ENCODE data around the gene PCA3. TPM values are rescaled to one million over a fixed set of nuclear protein-coding genes. Genes with fewer than 3 reads are reported as not detected.

Gene PCA3
- total and polyA plus RNA-seq, 4 donors = 0.33 to 0.92 (median 0.58) TPM

DNA sequence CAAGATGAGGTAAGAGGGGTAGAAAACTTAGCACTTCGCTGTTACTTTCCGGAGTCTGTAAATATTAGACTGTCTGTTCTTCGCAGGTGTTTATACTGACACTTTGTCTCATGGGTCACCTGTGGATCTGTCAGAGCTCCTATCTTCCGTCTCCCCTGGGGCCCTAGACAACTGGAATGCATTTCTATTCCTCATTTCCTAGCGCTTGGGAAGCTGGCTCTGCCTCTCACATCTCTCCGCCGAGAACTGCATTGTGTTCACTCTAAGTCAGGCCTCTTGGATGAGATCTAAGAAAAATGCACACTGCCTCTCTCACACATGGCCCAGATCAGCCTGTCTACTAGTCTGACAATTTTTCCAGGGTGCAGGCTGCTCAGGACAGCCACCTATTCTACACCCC is 39.5 kb downstream of the PCA3 start:
- no peak for DNase-seq (ENCODE audit: low spot score)
- H3K9me3 ChIP-seq (ENCODE audit: control insufficient read depth in 4 of 4, low read length in 3 of 4) = no peaks in the 10 kb centered on the region
- 60% methylated on average over 7 of the region's 7 CpGs for WGBS
- H3K4me3 ChIP-seq (ENCODE audit: low read depth in 1 of 3, low read length in 3 of 3) = no peak overlapping the region
- H3K27me3 ChIP-seq (ENCODE audit: control insufficient read depth in 4 of 4, insufficient read depth in 4 of 4, low read length in 3 of 4) = peaks cover 0 to 5% (median 0%) of the 10 kb centered on the region in 4 donors
- no peak for TF ChIP-seq RXRA (IDR thresholded peaks at IDR 0.05)
- no peak for TF ChIP-seq CTCF (IDR thresholded peaks at IDR 0.05; ENCODE audit: low read depth, low read length, missing input control)
- TF ChIP-seq ATF3 (IDR thresholded peaks at IDR 0.05) = no peak
- TF ChIP-seq NR2F2 (IDR thresholded peaks at IDR 0.05) = no peak
- no peak for TF ChIP-seq TAF1 (conservative IDR thresholded peaks at IDR 0.05)
- no peak overlapping the region for H3K9ac ChIP-seq (ENCODE audit: low read depth in 1 of 2, low read length in 2 of 2)
- no peaks in the 10 kb centered on the region for H3K4me1 ChIP-seq (ENCODE audit: control insufficient read depth in 4 of 4, insufficient read depth in 4 of 4, low read length in 3 of 4)
- H3K27ac ChIP-seq (ENCODE audit: low read depth in 1 of 2, low read length in 2 of 2) = no peak overlapping the region
- H3K36me3 ChIP-seq (ENCODE audit: control insufficient read depth in 4 of 4, insufficient read depth in 3 of 4, low read depth in 1 of 4, low read length in 3 of 4) = no peaks in the 10 kb centered on the region

DNA sequence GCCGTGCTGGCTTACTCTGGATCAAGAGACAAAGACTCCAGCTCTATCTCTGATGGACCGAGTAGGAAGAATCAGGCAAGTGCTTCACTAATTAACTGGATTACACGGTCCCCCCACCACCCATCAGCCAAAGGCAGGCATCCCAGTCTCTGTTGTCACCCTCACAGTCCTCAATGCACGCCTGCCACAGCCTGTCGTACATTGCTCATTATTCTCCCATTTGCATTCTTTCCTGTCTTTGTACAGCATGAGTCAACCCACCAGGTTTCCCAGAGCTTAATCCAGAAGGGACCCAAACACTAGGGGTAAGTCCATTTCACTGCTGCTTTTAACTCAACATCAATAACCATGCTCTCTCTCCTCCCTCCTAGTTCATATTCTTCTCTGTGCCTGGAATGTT is 44.4 kb downstream of the PCA3 start:
- Histone ChIP-seq H3K4me3 (ENCODE audit: low read depth in 1 of 3, low read length in 3 of 3) (no peak overlapping the region), H3K4me1 (ENCODE audit: control insufficient read depth in 4 of 4, insufficient read depth in 4 of 4, low read length in 3 of 4) (no peaks in the 10 kb centered on the region), H3K27ac (ENCODE audit: low read depth in 1 of 2, low read length in 2 of 2) (no peak overlapping the region), H3K36me3 (ENCODE audit: control insufficient read depth in 4 of 4, insufficient read depth in 3 of 4, low read depth in 1 of 4, low read length in 3 of 4) (no peaks in the 10 kb centered on the region), H3K9ac (ENCODE audit: low read depth in 1 of 2, low read length in 2 of 2) (no peak overlapping the region), H3K27me3 (ENCODE audit: control insufficient read depth in 4 of 4, insufficient read depth in 4 of 4, low read length in 3 of 4) (peaks cover 0 to 7% (median 0%) of the 10 kb centered on the region in 4 donors), H3K9me3 (ENCODE audit: control insufficient read depth in 4 of 4, low read length in 3 of 4) (no peaks in the 10 kb centered on the region)
- TF ChIP-seq SP1 (IDR thresholded peaks at IDR 0.05) (no peak), HNF4G (IDR thresholded peaks at IDR 0.05) (no peak), GABPA (IDR thresholded peaks at IDR 0.05 in 1 of 2, conservative IDR thresholded peaks at IDR 0.05 in 1 of 2) (no peak), FOXA2 (IDR thresholded peaks at IDR 0.05) (no peak), REST (IDR thresholded peaks at IDR 0.05) (no peak), EGR1 (IDR thresholded peaks at IDR 0.05; ENCODE audit: low read depth in 2 of 2) (no peak), ATF3 (IDR thresholded peaks at IDR 0.05) (no peak), NR2F2 (IDR thresholded peaks at IDR 0.05) (no peak), RAD21 (IDR thresholded peaks at IDR 0.05) (no peak), JUND (IDR thresholded peaks at IDR 0.05) (no peak), FOXA1 (IDR thresholded peaks at IDR 0.05) (no peak), RXRA (IDR thresholded peaks at IDR 0.05) (no peak), HNF4A (conservative IDR thresholded peaks at IDR 0.05) (no peak)
- TF ChIP-seq, protein P1, sequence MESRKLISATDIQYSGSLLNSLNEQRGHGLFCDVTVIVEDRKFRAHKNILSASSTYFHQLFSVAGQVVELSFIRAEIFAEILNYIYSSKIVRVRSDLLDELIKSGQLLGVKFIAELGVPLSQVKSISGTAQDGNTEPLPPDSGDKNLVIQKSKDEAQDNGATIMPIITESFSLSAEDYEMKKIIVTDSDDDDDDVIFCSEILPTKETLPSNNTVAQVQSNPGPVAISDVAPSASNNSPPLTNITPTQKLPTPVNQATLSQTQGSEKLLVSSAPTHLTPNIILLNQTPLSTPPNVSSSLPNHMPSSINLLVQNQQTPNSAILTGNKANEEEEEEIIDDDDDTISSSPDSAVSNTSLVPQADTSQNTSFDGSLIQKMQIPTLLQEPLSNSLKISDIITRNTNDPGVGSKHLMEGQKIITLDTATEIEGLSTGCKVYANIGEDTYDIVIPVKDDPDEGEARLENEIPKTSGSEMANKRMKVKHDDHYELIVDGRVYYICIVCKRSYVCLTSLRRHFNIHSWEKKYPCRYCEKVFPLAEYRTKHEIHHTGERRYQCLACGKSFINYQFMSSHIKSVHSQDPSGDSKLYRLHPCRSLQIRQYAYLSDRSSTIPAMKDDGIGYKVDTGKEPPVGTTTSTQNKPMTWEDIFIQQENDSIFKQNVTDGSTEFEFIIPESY (IDR thresholded peaks at IDR 0.05) = no peak
- TF ChIP-seq, protein P2, sequence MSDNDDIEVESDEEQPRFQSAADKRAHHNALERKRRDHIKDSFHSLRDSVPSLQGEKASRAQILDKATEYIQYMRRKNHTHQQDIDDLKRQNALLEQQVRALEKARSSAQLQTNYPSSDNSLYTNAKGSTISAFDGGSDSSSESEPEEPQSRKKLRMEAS (IDR thresholded peaks at IDR 0.05) = no peak
- DNase-seq (ENCODE audit: low spot score) = no peak
- WGBS = 57% methylated on average over 5 of the region's 5 CpGs

Measured in liver (tissue), 9 donors.